Activated gamma-delta T cell (primary cell): Measurements from ENCODE around the gene ZNF69.
"Not testable (repeated sequence)": the region's sequence is repeated elsewhere in the genome, so short reads cannot be mapped to it uniquely, and the experiment has no call there.

Source experiments
- DNase-seq: peaks from one replicate; lab custom pipeline; 2025; lab: John Stamatoyannopoulos, UW

ZNF69 gene

GRCh38 chr19:11894851-11895250 is 7.3 kb downstream of the ZNF69 start:
- no peak for DNase-seq

DNA sequence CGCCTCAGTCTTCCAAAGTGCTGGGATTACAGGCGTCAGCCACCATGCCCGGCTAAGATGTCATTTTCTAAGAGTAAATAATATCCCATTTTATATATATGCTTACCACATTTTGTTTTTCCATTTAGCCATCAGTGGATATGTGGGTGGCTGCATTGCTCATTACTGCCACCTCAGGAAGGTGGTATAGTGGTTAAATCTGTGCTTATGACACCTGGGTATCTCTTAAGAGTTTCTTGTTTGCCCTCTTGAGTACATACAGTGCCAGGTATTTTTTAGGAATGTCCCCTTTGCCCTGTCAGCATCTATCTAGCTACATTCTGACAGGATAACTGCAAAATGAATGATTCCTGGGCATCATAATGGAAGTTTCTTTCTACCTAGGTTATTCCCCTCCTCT is 14.6 kb downstream of the ZNF69 start:
- no peak for DNase-seq

GRCh38 chr19:11905928-11906327 is 18.3 kb downstream of the ZNF69 start:
- no peak for DNase-seq

DNA sequence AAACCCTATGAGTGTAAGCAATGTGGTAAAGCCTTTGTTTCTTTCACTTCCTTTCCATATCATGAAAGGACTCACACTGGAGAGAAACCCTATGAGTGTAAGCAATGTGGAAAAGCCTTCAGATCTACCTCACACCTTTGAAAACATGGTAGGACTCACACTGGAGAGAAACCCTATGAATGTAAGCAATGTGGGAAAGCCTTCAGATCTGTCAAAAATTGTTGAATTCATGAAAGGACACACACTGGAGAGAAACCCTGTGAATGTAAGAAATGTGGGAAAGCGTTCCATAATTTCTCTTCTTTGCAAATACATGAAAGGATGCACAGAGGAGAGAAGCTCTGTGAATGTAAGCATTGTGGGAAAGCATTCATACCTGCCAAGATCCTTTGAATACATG is 24.4 kb downstream of the ZNF69 start:
- DNase-seq, result not testable (repeated sequence)

GRCh38 chr19:11914417-11915051 is 27.0 kb downstream of the ZNF69 start:
- DNase-seq, result not testable (repeated sequence)

GRCh38 chr19:11921852-11922495 is 34.4 kb downstream of the ZNF69 start:
- no peak for DNase-seq

- DNase-seq, result peak; percentile 59
These were observed 37.5 kb downstream of the ZNF69 start, which contains the start of gene ZNF700 for GRCh38 chr19:11924886-11925650. ZNF700 (plus strand) TSS chr19:11925107; CDS start chr19:11925211, 104 bp downstream.

DNA sequence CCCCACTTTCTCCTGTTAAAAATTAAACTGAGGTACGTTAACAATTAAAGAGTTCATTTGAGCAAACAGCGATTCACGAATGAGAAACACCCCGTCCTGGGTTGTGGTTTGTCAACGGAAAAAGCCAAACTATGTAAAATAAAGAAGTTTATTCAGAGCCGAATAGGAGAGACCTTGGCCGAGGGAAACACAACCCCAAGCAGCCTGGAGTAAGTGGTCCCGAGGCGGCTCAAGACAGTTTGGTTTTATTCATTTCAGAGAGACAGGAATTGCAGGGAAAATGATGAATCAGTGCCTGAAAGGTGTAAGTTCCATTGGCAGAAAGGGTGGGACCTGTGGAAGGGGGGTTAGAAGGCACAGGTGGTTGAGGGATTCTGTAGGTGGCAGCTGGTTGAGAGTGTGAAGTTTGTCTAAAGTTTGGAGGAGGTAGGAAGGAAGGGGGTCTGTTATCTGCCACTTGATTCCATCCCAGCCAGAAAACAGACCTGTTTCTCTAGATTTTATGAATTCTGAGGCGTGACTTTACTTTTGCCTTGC is 38.1 kb downstream of the ZNF69 start:
- not testable (repeated sequence) for DNase-seq

GRCh38 chr19:11927227-11927626 is 39.6 kb downstream of the ZNF69 start:
- DNase-seq, result no peak

- no peak for DNase-seq
These were observed 43.5 kb downstream of the ZNF69 start for GRCh38 chr19:11931051-11931450.

DNA sequence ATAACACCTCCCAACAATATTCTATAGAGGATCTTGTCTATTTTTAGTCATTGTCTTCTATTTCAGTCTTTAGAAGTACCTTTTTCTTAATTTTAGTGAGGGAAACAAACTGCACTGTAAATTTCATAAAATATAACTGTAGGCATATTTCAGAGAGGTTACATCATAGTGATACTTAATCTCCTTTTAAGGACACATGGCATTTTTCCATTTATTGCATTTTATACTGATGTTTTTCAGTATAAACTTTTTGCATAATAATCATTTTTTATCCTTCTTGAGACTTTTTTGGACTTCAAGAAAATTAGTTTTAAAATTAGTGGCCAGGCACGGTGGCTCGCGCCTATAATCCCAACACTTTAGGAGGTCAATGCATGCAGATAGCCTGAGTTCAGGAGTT is 43.9 kb downstream of the ZNF69 start:
- DNase-seq, result no peak

GRCh38 chr19:11935829-11936228 is 48.2 kb downstream of the ZNF69 start:
- not testable (repeated sequence) for DNase-seq

DNA sequence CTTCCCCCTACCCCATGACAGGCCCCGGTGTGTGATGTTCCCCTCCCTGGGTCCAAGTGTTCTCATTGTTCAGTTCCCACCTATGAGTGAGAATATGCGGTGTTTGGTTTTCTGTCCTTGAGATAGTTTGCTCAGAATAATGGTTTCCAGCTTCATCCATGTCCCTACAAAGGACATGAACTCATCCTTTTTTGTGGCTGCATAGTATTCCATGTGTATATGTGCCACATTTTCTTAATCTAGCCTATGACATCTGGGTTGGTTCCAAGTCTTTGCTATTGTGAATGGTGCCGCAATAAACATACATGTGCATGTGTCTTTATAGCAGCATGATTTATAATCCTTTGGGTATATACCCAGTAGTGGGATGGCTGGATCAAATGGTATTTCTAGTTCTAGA is 50.8 kb downstream of the ZNF69 start:
- not testable (repeated sequence) for DNase-seq

GRCh38 chr19:11941361-11941887 is 53.8 kb downstream of the ZNF69 start:
- not testable (repeated sequence) for DNase-seq

DNA sequence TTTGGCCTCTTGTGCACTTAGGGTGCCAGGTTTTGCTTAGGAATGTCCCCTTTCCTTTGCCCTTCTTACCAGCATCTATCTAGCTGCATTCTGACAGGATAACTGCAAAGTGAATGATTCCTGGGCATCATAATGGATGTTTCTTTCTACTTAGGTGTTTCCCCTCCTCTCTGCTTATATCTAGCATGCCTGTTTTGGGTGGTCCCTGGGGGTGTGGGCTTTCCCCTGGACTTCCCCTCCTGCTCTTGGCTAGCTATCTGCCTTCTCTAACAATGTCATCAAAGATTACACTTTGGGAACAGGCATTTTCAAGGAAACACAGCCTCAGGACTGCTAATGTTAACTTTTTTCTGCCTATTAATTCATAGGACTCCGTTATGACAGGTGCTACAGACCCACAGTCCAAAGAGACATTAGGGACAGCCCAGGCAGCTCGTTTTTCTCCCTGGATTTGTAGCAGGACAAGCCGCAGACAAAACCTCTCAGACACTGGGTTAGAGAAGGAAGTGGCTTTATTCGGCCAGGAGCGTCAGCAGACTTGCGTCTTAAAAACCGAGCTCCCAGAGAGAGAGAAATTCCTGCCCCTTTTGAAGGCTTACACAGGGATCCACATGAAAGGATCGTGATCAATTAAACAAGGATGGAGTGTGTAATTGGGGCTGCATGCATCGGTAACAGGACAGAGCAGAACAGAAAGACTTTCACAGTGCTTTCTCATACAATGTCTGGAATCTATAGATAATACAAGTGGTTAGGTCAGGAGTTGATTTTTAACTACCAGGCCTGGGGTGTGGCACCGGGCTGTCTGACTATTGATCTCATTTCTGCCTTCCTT is 54.6 kb downstream of the ZNF69 start:
- DNase-seq, result no peak

DNA sequence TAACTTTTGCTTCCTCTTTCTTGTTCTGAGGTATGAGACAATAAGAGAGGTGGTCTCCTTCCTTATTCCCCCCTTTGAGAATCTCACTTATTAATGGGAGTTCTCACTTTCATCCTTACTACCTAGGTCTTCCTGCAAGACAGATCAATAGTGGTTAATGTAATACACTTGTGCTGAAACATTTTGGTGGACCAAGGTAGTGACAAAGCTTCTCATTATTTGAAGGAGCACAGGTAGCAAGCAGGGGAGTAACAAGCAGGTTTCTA is 55.2 kb downstream of the ZNF69 start:
- no peak for DNase-seq

GRCh38 chr19:11944656-11945055 is 57.1 kb downstream of the ZNF69 start:
- DNase-seq, result no peak

DNA sequence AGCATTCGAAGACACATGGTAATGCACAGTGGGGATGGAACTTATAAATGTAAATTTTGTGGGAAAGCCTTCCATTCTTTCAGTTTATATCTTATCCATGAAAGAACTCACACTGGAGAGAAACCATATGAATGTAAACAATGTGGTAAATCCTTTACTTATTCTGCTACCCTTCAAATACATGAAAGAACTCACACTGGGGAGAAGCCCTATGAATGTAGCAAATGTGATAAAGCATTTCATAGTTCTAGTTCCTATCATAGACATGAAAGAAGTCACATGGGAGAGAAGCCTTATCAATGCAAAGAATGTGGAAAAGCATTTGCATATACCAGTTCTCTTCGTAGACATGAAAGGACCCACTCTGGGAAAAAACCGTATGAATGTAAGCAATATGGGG is 61.1 kb downstream of the ZNF69 start:
- no peak for DNase-seq

GRCh38 chr19:11949201-11949600 is 61.6 kb downstream of the ZNF69 start:
- DNase-seq, result no peak

GRCh38 chr19:11949614-11950080 is 62.1 kb downstream of the ZNF69 start:
- not testable (repeated sequence) for DNase-seq

DNA sequence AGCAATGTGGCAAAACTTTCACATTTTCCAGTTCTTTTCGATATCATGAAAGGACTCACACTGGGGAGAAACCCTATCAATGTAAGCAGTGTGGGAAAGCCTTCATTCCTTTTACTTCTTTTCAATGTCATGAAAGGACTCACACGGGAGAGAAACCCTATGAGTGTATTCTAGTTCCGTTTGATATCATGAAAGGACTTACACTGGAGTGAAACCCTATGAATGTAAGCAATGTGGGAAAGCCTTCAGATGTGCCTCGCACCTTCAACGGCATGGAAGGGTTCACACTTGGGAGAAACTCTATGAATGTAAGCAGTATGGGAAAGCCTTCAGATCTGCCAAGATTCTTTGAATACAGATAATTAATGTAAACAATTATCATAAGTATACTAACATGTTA is 62.7 kb downstream of the ZNF69 start:
- no peak for DNase-seq
